GM06990 (cell line): ENCODE data around the gene SLC5A10.

Source experiments
- DNase-seq: peaks from one replicate; pipeline ENCODE4 v3.0.0-alpha.2; 2011; ENCODE audit not compliant: insufficient read length; ENCODE audit errors: extremely low read depth
- H3K27me3 ChIP-seq: replicated peaks from 2 replicates; pipeline ENCODE4 v1.6.0; 2011; ENCODE audit warnings: low read length; ENCODE audit not compliant: control insufficient read depth, insufficient read depth
- H3K36me3 ChIP-seq: 2 replicates; pipeline ENCODE4 v1.5.1; 2011; ENCODE audit warnings: low read length; ENCODE audit not compliant: control insufficient read depth, insufficient read depth
- H3K4me3 ChIP-seq: replicated peaks from 2 replicates; pipeline ENCODE4 v1.5.1; 2011; ENCODE audit warnings: low read depth, mild to moderate bottlenecking, control low read depth, low read length
- CTCF ChIP-seq: IDR thresholded peaks from 2 replicates; pipeline ENCODE4 v1.5.1; 2011; ENCODE audit warnings: low read length, control low read depth, mild to moderate bottlenecking, inconsistent platforms; ENCODE audit not compliant: insufficient read depth, poor library complexity, severe bottlenecking

SLC5A10 gene

DNA sequence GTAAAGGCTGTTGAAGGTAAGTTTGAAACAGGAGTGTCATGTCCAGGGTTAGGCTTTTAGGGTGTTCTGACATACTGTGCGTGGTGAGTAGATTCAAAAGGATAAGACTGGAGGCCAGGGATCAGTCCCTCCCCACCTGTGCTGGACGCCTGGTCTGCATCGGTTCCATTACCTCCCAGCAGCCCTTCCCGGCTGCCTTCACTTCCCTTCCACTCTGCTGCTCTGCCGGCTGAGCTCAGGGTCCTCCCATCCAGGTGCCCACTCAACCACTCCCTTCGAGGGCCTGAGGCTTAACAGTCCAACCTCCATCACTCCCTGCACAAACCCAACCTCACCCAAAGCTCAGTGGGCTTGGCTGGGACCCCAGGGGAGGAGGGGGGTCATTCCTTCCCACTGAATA, 4.1 kb upstream of the SLC5A10 start:
- no peak for TF ChIP-seq CTCF
- Histone ChIP-seq H3K4me3 (no peak overlapping the region), H3K36me3 (no peaks in the 10 kb centered on the region), H3K27me3 (no peaks in the 10 kb centered on the region)
- no peak for DNase-seq

DNA sequence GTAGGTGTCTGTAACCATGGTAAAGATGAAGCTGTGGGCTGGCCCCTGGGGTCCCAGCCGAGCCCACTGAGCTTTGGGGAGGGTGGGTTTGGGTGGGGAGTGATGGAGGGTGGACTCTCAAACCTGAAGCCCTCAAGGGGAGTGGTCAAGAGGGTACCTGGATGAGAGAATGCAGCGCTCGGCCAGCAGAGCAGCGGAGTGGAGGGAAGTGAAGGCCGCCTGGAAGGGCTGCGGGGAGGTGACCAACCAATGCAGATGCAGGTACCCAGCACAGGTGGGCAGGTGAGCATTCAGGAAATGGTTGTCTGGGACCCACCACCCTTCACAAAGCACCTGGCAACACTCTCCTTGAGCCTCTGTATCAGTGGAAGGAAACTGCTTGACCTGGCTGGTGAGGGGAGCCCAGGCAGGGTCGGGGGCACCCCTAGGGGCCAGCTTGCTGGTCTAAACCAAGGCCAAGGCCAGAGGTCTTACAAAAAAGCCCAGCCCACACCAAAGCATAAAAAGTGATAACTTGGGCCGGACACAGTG, 3.4 kb upstream of the SLC5A10 start:
- H3K36me3 ChIP-seq = no peaks in the 10 kb centered on the region
- no peak overlapping the region for H3K4me3 ChIP-seq
- no peak for DNase-seq
- no peaks in the 10 kb centered on the region for H3K27me3 ChIP-seq
- no peak for TF ChIP-seq CTCF

- H3K27me3 ChIP-seq = no peaks in the 10 kb centered on the region
- no peak for TF ChIP-seq CTCF
- no peak overlapping the region for H3K4me3 ChIP-seq
- no peaks in the 10 kb centered on the region for H3K36me3 ChIP-seq
- DNase-seq = no peak
These were observed 2.4 kb upstream of the SLC5A10 start for GRCh38 chr17:18949566-18949965.

DNA sequence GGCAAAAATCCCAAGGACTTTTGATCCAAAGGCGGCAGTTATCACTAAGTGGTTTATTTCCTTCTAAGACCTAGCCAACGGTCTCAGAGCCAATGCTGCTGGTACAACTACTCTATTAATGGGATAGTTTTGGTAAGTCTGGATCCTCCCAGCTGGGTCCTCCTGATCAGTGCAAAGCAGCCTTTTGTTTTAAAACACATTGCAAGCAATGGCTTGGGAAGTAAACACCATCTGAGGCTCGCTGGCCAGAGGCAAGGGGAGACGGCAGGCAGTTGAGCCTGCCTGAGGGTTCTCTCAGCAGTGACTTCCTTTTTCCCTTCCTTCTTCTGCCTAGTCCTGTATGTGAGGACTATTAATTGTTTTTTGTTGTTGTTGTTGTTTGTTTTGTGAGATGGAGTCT, 1.6 kb upstream of the SLC5A10 start:
- H3K4me3 ChIP-seq = no peak overlapping the region
- no peak for TF ChIP-seq CTCF

GRCh38 chr17:18950944-18951905, 740 bp upstream of the SLC5A10 start:
- DNase-seq = no peak
- no peak for TF ChIP-seq CTCF
- no peaks in the 10 kb centered on the region for H3K36me3 ChIP-seq
- H3K27me3 ChIP-seq = no peaks in the 10 kb centered on the region
- H3K4me3 ChIP-seq = no peak overlapping the region

More for the DNA sequence above, 1.6 kb upstream of the SLC5A10 start:
- no peaks in the 10 kb centered on the region for H3K27me3 ChIP-seq
- no peaks in the 10 kb centered on the region for H3K36me3 ChIP-seq
- no peak for DNase-seq
